HepG2 (cell line): ENCODE measurements around the gene PLEKHA6. TPM values are rescaled to one million over a fixed set of nuclear protein-coding genes. Genes with fewer than 3 reads are reported as not detected.

Experiments
- CHCHD3 ChIP-seq: sonication (generic); formaldehyde crosslinking; IDR thresholded peaks from 2 replicates; pipeline ENCODE4 v1.8.0; 2022; ENCODE audit warnings: mild to moderate bottlenecking, missing genetic modification reagents, moderate library complexity
- CREB1 ChIP-seq, 2 experiments: fragments of 450-650 bp in 1 of 2; IDR thresholded peaks; 2 replicates each; pipeline ENCODE4 v1.6.1; 2016 to 2017; ENCODE audit warnings: control low read depth in 1 of 2, mild to moderate bottlenecking in 1 of 2, missing compliant biosample characterization in 1 of 2, missing genetic modification characterization in 1 of 2
- UBTF ChIP-seq: sonication (generic); formaldehyde crosslinking; IDR thresholded peaks from 2 replicates; pipeline ENCODE4 v1.4.0; 2020; ENCODE audit warnings: mild to moderate bottlenecking, missing genetic modification reagents
- polyA plus RNA-seq, 8 experiments: library from polyadenylated mRNA; depleted of rRNA in 3 of 8; stranded (reverse) in 7 of 8; unstranded in 1 of 8; fragments of >200 nt; fragmentation: Illumina TruSeq in 4 of 8; extraction: Trizol in 4 of 8; gene quantifications; 2 replicates each; pipeline versions ENCODE4 v1.2.1 to v1.2.3, GENCODE V29; 2011 to 2016; ENCODE audit warnings: low read depth in 4 of 8, missing spikeins in 1 of 8, mixed read lengths in 1 of 8; ENCODE audit not compliant: insufficient read depth in 1 of 8
- total RNA-seq, 5 experiments: library from RNA; depleted of rRNA; stranded (reverse); fragments of >200 nt; fragmentation: Illumina TruSeq; extraction: Trizol; gene quantifications; 2 replicates each; pipeline ENCODE4 v1.2.3, GENCODE V29; 2016; ENCODE audit warnings: low read depth in 1 of 5
- TF ChIP-seq, protein P1 (sequence below): sonication (generic); formaldehyde crosslinking; conservative IDR thresholded peaks from 2 replicates; pipeline ENCODE4 v1.8.0; 2022; ENCODE audit warnings: low read depth, missing genetic modification reagents
- TF ChIP-seq, protein P2 (sequence below), 2 experiments: fragments of 450-650 bp in 1 of 2; sonication (generic) in 1 of 2; formaldehyde crosslinking; IDR thresholded peaks; 2 replicates each; pipeline versions ENCODE4 v1.5.0 to v1.8.0; 2020 to 2022; ENCODE audit warnings: mild to moderate bottlenecking in 1 of 2, missing genetic modification reagents in 1 of 2

Gene PLEKHA6
- total and polyA plus RNA-seq, 2 of the 13 experiments (the other 11 are each of a cell fraction or from before 2014, with no cell fraction given) = 5.3 to 11.4 TPM

- TF ChIP-seq UBTF = no peak
- TF ChIP-seq, protein P1, sequence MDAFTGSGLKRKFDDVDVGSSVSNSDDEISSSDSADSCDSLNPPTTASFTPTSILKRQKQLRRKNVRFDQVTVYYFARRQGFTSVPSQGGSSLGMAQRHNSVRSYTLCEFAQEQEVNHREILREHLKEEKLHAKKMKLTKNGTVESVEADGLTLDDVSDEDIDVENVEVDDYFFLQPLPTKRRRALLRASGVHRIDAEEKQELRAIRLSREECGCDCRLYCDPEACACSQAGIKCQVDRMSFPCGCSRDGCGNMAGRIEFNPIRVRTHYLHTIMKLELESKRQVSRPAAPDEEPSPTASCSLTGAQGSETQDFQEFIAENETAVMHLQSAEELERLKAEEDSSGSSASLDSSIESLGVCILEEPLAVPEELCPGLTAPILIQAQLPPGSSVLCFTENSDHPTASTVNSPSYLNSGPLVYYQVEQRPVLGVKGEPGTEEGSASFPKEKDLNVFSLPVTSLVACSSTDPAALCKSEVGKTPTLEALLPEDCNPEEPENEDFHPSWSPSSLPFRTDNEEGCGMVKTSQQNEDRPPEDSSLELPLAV = no peak
- no peak for TF ChIP-seq CHCHD3
- no peak for TF ChIP-seq CREB1 (IDR thresholded peaks at IDR 0.05)
- no peak for TF ChIP-seq CREB1 (CRISPR knock-in tag; IDR thresholded peaks at IDR 0.05)
- TF ChIP-seq, protein P2, sequence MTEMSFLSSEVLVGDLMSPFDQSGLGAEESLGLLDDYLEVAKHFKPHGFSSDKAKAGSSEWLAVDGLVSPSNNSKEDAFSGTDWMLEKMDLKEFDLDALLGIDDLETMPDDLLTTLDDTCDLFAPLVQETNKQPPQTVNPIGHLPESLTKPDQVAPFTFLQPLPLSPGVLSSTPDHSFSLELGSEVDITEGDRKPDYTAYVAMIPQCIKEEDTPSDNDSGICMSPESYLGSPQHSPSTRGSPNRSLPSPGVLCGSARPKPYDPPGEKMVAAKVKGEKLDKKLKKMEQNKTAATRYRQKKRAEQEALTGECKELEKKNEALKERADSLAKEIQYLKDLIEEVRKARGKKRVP (CRISPR knock-in tag; IDR thresholded peaks at IDR 0.05) = no peak
- TF ChIP-seq, all 625 proteins: peak for 0
Observed at GRCh38 chr1:204314893-204315658, 44.7 kb downstream of the PLEKHA6 start (continued).
